ENCODE data around the gene MYL3.

DNA sequence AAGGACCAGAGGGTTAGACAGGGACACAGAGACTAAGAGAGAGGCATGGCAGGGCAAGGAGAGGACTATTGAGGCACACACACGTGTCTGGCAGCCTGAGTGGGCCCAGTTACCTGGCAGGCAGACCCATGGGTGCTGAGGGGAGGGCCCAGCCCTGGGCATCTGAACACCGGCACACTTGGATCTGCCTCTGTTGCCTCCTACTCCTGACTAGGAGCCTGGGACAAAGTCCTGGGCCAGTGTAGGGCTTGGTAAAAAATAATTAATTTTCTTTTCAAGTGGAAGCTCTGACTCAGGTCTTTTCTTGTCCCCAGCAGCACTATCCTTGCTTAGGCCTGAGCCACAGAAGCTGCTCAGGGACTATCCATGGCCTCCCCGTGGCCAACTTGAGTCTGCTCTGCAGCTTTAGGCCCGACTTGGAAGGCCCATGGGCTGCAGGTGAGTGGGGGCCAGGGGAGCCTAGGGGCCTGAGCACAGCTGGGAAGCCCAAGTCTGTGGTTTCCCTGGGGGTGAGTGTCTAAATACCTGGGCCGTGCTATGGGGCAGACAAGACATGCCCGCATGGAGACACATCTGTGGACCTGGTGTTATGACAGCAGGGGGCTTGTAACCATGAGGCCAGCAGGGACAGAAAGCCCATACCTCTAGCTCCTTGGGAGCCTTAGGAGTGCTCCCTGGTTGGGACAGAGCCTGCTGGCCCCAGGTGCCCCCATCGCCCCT lies 14.3 kb upstream of the MYL3 start, which contains the start of gene PTH1R:
- TF ChIP-seq SMC3 (conservative IDR thresholded peaks at IDR 0.05; ENCODE audit: poor library complexity) (no peak), RAD21 (conservative IDR thresholded peaks at IDR 0.05) (no peak), EZH2 (IDR thresholded peaks at IDR 0.05; ENCODE audit: borderline replicate concordance, insufficient read depth, low read length, poor library complexity, severe bottlenecking) (no peak), POLR2AphosphoS5 (IDR thresholded peaks at IDR 0.05) (no peak), MXI1 (conservative IDR thresholded peaks at IDR 0.05; ENCODE audit: poor library complexity, severe bottlenecking) (no peak), EP300 (conservative IDR thresholded peaks at IDR 0.05; ENCODE audit: poor library complexity, severe bottlenecking) (no peak)
- TF ChIP-seq, protein P1, sequence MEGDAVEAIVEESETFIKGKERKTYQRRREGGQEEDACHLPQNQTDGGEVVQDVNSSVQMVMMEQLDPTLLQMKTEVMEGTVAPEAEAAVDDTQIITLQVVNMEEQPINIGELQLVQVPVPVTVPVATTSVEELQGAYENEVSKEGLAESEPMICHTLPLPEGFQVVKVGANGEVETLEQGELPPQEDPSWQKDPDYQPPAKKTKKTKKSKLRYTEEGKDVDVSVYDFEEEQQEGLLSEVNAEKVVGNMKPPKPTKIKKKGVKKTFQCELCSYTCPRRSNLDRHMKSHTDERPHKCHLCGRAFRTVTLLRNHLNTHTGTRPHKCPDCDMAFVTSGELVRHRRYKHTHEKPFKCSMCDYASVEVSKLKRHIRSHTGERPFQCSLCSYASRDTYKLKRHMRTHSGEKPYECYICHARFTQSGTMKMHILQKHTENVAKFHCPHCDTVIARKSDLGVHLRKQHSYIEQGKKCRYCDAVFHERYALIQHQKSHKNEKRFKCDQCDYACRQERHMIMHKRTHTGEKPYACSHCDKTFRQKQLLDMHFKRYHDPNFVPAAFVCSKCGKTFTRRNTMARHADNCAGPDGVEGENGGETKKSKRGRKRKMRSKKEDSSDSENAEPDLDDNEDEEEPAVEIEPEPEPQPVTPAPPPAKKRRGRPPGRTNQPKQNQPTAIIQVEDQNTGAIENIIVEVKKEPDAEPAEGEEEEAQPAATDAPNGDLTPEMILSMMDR (IDR thresholded peaks at IDR 0.05; ENCODE audit: poor library complexity, severe bottlenecking): no peak
- TF ChIP-seq, protein P2, sequence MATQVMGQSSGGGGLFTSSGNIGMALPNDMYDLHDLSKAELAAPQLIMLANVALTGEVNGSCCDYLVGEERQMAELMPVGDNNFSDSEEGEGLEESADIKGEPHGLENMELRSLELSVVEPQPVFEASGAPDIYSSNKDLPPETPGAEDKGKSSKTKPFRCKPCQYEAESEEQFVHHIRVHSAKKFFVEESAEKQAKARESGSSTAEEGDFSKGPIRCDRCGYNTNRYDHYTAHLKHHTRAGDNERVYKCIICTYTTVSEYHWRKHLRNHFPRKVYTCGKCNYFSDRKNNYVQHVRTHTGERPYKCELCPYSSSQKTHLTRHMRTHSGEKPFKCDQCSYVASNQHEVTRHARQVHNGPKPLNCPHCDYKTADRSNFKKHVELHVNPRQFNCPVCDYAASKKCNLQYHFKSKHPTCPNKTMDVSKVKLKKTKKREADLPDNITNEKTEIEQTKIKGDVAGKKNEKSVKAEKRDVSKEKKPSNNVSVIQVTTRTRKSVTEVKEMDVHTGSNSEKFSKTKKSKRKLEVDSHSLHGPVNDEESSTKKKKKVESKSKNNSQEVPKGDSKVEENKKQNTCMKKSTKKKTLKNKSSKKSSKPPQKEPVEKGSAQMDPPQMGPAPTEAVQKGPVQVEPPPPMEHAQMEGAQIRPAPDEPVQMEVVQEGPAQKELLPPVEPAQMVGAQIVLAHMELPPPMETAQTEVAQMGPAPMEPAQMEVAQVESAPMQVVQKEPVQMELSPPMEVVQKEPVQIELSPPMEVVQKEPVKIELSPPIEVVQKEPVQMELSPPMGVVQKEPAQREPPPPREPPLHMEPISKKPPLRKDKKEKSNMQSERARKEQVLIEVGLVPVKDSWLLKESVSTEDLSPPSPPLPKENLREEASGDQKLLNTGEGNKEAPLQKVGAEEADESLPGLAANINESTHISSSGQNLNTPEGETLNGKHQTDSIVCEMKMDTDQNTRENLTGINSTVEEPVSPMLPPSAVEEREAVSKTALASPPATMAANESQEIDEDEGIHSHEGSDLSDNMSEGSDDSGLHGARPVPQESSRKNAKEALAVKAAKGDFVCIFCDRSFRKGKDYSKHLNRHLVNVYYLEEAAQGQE (IDR thresholded peaks at IDR 0.05; ENCODE audit: borderline replicate concordance): no peak

Data from neural cell (in vitro differentiated cells).